NB4 (cell line): ENCODE measurements around the gene ATP10B.

ENCODE experiments used
- CTCF ChIP-seq: IDR thresholded peaks from one replicate; pipeline ENCODE4 v1.5.1; 2012; ENCODE audit warnings: low read depth, low read length
- MYC ChIP-seq: IDR thresholded peaks from 2 replicates; pipeline ENCODE4 v1.6.1; 2011; ENCODE audit warnings: low read depth, low read length
- POLR2A ChIP-seq: IDR thresholded peaks from 2 replicates; pipeline ENCODE4 v1.6.1; 2011; ENCODE audit warnings: mild to moderate bottlenecking; ENCODE audit not compliant: insufficient read length; ENCODE audit errors: extremely low read depth
- TF ChIP-seq, protein P1 (sequence below): IDR thresholded peaks from 2 replicates; pipeline ENCODE4 v1.6.1; 2011; ENCODE audit warnings: low read depth, low read length

DNA sequence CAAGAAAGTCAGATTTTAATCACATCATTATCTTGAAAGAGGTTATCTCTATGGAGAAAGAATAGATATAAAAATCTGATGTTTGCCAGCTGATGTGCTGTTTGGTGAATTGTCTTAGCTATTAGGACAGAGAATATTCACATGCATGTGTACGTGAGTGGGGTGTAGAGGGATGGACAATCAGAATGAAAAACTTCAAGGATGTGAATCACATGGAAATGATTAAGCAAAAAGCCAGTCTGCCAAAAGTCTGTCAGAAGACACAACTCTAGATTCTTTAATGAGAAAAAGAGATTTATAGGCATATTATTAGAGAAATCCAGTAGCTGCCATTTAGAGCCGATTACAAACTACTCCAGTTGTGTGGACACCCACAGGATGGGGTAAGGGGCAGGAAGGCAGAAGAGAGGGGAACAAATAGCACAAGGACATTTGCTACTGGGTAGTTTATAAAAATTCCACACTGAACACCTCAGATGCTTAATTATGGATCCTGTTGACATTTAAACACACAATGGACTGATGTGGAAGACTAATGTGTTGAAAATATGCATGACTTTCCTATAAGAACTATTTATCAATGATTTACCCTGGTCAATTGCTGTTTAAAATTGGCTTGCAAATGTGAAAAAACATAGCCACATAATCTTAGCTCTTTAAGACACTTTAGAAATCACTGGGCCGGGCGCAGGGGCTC lies 302.9 kb downstream of the ATP10B start:
- TF ChIP-seq CTCF (no peak), POLR2A (no peak), MYC (no peak)
- TF ChIP-seq, protein P1, sequence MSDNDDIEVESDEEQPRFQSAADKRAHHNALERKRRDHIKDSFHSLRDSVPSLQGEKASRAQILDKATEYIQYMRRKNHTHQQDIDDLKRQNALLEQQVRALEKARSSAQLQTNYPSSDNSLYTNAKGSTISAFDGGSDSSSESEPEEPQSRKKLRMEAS, result no peak
